Measurements from ENCODE around the gene TSPAN17. TPM values are rescaled to one million over a fixed set of nuclear protein-coding genes. Genes with fewer than 3 reads are reported as not detected.

TSPAN17 gene
- total and polyA plus RNA-seq, 10 of the 15 experiments (the other 5 are each of a cell fraction or from before 2014, with no cell fraction given) = 0.24 to 17.1 (median 10.4) TPM

DNA sequence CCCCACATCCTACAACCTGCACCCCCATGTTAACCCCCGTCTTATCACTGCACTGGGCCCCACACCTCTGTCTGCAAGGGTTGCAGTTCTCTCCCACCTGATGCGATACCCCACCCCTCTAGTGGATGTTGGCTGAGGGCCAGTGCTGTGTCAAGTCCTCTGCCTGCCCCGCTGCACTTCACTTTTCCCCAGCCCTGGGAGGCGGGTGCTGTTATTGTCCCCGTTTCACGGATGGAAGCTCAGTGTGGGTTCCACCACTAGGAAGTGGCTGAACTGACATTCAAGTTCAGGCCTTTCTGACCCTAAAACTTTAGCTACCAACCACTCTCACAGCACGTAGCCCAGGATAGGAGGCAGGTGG, 20.4 kb upstream of the TSPAN17 start:
- WGBS (ENCODE audit: insufficient coverage, insufficient replicate concordance, low lambda C conversion rate, missing lambda C conversion rate) = 31% methylated on average over 7 of the region's 7 CpGs
- BruUV-seq (replicated peaks) = no TSS peak
- POLR2A ChIA-PET = no interaction called here

GRCh38 chr5:176627582-176627981, 19.7 kb upstream of the TSPAN17 start:
- intact Hi-C loops (cut with micrococcal nuclease; ENCODE audit: unreplicated experiment) (no loop called here), in situ Hi-C loops (cut with MboI) (no loop called here)
- H3K36me3 ChIP-seq (ENCODE audit: control insufficient read depth in 2 of 2, insufficient read depth in 2 of 2, low read length in 1 of 2) = no peaks in the 10 kb centered on the region
- no peak overlapping the region for H3K4me3 ChIP-seq
- no peak for DNase-seq (ENCODE audit: low read depth, low spot score)
- 0 out of 2 replicates have a peak, but pooled peaks cover 3% of the 10 kb centered on the region for H4K20me1 ChIP-seq (ENCODE audit: control insufficient read depth, insufficient read depth)
- ChIA-PET CTCF (no interaction called here), POLR2A (no interaction called here), RAD21 (ENCODE audit: unreplicated experiment) (no interaction called here), SMC1A (ENCODE audit: uncharacterized antibody, unreplicated experiment) (no interaction called here)
- no peaks in the 10 kb centered on the region for H3K79me2 ChIP-seq (ENCODE audit: control insufficient read depth, insufficient read depth, low read length)
- H2AFZ ChIP-seq (ENCODE audit: control insufficient read depth, low read depth, low read length) = no peak overlapping the region
- no TSS peak for BruUV-seq (replicated peaks)
- no peaks in the 10 kb centered on the region for H3K9me3 ChIP-seq (replicated peaks; ENCODE audit: control insufficient read depth, insufficient read depth, low read length)
- H3K27ac ChIP-seq (ENCODE audit: control insufficient read depth, insufficient read depth) = no peak overlapping the region
- FAIRE-seq = no peak
- no peaks in the 10 kb centered on the region; the same call in 1 of the 2 replicates for H3K4me1 ChIP-seq (ENCODE audit: control insufficient read depth, insufficient read depth, low read length)
- no peak overlapping the region for H3K9ac ChIP-seq (ENCODE audit: control insufficient read depth, insufficient read depth, low read length)
- peaks cover 7 to 9% of the 10 kb centered on the region in 2 experiments for H3K27me3 ChIP-seq (replicated peaks in 1 of 2; ENCODE audit: control insufficient read depth in 2 of 2, insufficient read depth in 2 of 2, low read length in 1 of 2)
- H3K4me2 ChIP-seq (ENCODE audit: control insufficient read depth, insufficient read depth) = no peak overlapping the region
- 43% methylated on average over 4 of the region's 5 CpGs for WGBS (ENCODE audit: insufficient coverage, insufficient replicate concordance, low lambda C conversion rate, missing lambda C conversion rate)
- ATAC-seq = no peak
- TF ChIP-seq PKNOX1 (IDR thresholded peaks at IDR 0.05) = no peak
- TF ChIP-seq RB1 (IDR thresholded peaks at IDR 0.05; ENCODE audit: borderline replicate concordance) = no peak
- TF ChIP-seq, protein P1, sequence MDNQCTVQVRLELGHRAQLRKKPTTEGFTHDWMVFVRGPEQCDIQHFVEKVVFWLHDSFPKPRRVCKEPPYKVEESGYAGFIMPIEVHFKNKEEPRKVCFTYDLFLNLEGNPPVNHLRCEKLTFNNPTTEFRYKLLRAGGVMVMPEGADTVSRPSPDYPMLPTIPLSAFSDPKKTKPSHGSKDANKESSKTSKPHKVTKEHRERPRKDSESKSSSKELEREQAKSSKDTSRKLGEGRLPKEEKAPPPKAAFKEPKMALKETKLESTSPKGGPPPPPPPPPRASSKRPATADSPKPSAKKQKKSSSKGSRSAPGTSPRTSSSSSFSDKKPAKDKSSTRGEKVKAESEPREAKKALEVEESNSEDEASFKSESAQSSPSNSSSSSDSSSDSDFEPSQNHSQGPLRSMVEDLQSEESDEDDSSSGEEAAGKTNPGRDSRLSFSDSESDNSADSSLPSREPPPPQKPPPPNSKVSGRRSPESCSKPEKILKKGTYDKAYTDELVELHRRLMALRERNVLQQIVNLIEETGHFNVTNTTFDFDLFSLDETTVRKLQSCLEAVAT (IDR thresholded peaks at IDR 0.05) = no peak
- no peak for TF ChIP-seq TBL1XR1 (IDR thresholded peaks at IDR 0.05; ENCODE audit: low read depth, low read length)
- TF ChIP-seq, protein P2, sequence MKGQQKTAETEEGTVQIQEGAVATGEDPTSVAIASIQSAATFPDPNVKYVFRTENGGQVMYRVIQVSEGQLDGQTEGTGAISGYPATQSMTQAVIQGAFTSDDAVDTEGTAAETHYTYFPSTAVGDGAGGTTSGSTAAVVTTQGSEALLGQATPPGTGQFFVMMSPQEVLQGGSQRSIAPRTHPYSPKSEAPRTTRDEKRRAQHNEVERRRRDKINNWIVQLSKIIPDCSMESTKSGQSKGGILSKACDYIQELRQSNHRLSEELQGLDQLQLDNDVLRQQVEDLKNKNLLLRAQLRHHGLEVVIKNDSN (IDR thresholded peaks at IDR 0.05; ENCODE audit: borderline replicate concordance, extremely low read length, insufficient read depth, low read depth, low read length) = no peak
- no peak for TF ChIP-seq NBN (IDR thresholded peaks at IDR 0.05)
- TF ChIP-seq CBFB (IDR thresholded peaks at IDR 0.05; ENCODE audit: low read depth) = no peak
- TF ChIP-seq GABPA (IDR thresholded peaks at IDR 0.05; ENCODE audit: low read depth) = no peak
- TF ChIP-seq NR2C1 (IDR thresholded peaks at IDR 0.05) = no peak
- TF ChIP-seq PRDM15 (CRISPR knock-in tag; IDR thresholded peaks at IDR 0.05) = no peak

More for the DNA sequence above, 20.4 kb upstream of the TSPAN17 start:
- intact Hi-C loops (cut with micrococcal nuclease; ENCODE audit: unreplicated experiment) = no loop called here
- ChIA-PET CTCF (no interaction called here), RAD21 (ENCODE audit: unreplicated experiment) (no interaction called here), SMC1A (ENCODE audit: uncharacterized antibody, unreplicated experiment) (no interaction called here)
- Histone ChIP-seq H3K27me3 (replicated peaks in 1 of 2; ENCODE audit: control insufficient read depth in 2 of 2, insufficient read depth in 2 of 2, low read length in 1 of 2) (peaks cover 7 to 11% of the 10 kb centered on the region in 2 experiments), H2AFZ (ENCODE audit: control insufficient read depth, low read depth, low read length) (no peak overlapping the region), H3K27ac (ENCODE audit: control insufficient read depth, insufficient read depth) (no peak overlapping the region), H3K79me2 (ENCODE audit: control insufficient read depth, insufficient read depth, low read length) (no peaks in the 10 kb centered on the region), H3K9ac (ENCODE audit: control insufficient read depth, insufficient read depth, low read length) (no peak overlapping the region), H3K4me3 (no peak overlapping the region), H3K9me3 (replicated peaks; ENCODE audit: control insufficient read depth, insufficient read depth, low read length) (no peaks in the 10 kb centered on the region), H3K36me3 (ENCODE audit: control insufficient read depth in 2 of 2, insufficient read depth in 2 of 2, low read length in 1 of 2) (no peaks in the 10 kb centered on the region), H4K20me1 (ENCODE audit: control insufficient read depth, insufficient read depth) (0 out of 2 replicates have a peak, but pooled peaks cover 3% of the 10 kb centered on the region), H3K4me1 (ENCODE audit: control insufficient read depth, insufficient read depth, low read length) (no peaks in the 10 kb centered on the region; the same call in 1 of the 2 replicates), H3K4me2 (ENCODE audit: control insufficient read depth, insufficient read depth) (no peak overlapping the region)
- FAIRE-seq (no peak), ATAC-seq (no peak), DNase-seq (ENCODE audit: low read depth, low spot score) (no peak)
- TF ChIP-seq RAD51 (IDR thresholded peaks at IDR 0.05) (no peak), ETV6 (conservative IDR thresholded peaks at IDR 0.05 in 1 of 2, IDR thresholded peaks at IDR 0.05 in 1 of 2; ENCODE audit: borderline replicate concordance in 1 of 2, low read depth in 1 of 2) (no peak), ATF7 (IDR thresholded peaks at IDR 0.05; ENCODE audit: low read depth) (no peak)
- in situ Hi-C loops (cut with MboI) = no loop called here
